Stimulated activated CD4-positive, alpha-beta T cell treated with anti-CD3 and anti-CD28 coated beads, Interleukin-1b, Interleukin-23, amount 100 ng/mL, for 4 hours (primary cell): ENCODE data around the gene CEP112.

Experiments used
- DNase-seq, 2 donors: peaks; one replicate each; pipeline ENCODE4 v3.0.0-alpha.2; 2020; ENCODE audit warnings: low read depth in 2 of 2

Gene CEP112

GRCh38 chr17:65994114-65994513 lies 197.8 kb downstream of the CEP112 start:
- no peak for DNase-seq

- DNase-seq: no peak
These were observed 201.3 kb downstream of the CEP112 start for GRCh38 chr17:65990593-65990992.

- DNase-seq: no peak
These were observed 203.5 kb downstream of the CEP112 start for GRCh38 chr17:65988451-65988850.

GRCh38 chr17:65987988-65988387 lies 203.9 kb downstream of the CEP112 start:
- DNase-seq: no peak

GRCh38 chr17:65985571-65985970 lies 206.4 kb downstream of the CEP112 start:
- DNase-seq: no peak

GRCh38 chr17:65984299-65984698 lies 207.6 kb downstream of the CEP112 start:
- no peak for DNase-seq

- DNase-seq: no peak
These were observed 213.1 kb downstream of the CEP112 start for GRCh38 chr17:65978871-65979270.

- DNase-seq: no peak
These were observed 214.9 kb downstream of the CEP112 start for GRCh38 chr17:65977041-65977440.

- no peak for DNase-seq
These were observed 216.1 kb downstream of the CEP112 start for GRCh38 chr17:65975878-65976277.

GRCh38 chr17:65973237-65973636 lies 218.7 kb downstream of the CEP112 start:
- no peak for DNase-seq

GRCh38 chr17:65967372-65967771 lies 224.6 kb downstream of the CEP112 start:
- DNase-seq: no peak

GRCh38 chr17:65966072-65966695 lies 225.7 kb downstream of the CEP112 start:
- DNase-seq: no peak

GRCh38 chr17:65963179-65963578 lies 228.8 kb downstream of the CEP112 start:
- DNase-seq: no peak

- no peak for DNase-seq
These were observed 232.3 kb downstream of the CEP112 start for GRCh38 chr17:65959630-65960029.

- DNase-seq: no peak
These were observed 235.1 kb downstream of the CEP112 start for GRCh38 chr17:65956814-65957213.

- no peak for DNase-seq
These were observed 237.8 kb downstream of the CEP112 start for GRCh38 chr17:65954148-65954449.

- no peak for DNase-seq
These were observed 238.4 kb downstream of the CEP112 start for GRCh38 chr17:65953316-65954147.

GRCh38 chr17:65952586-65952985 lies 239.3 kb downstream of the CEP112 start:
- no peak for DNase-seq

- DNase-seq: no peak
These were observed 239.9 kb downstream of the CEP112 start for GRCh38 chr17:65952015-65952414.

- no peak for DNase-seq
These were observed 244.1 kb downstream of the CEP112 start for GRCh38 chr17:65947831-65948230.

- no peak for DNase-seq
These were observed 249.3 kb downstream of the CEP112 start for GRCh38 chr17:65942592-65942991.

- no peak for DNase-seq
These were observed 250.5 kb downstream of the CEP112 start for GRCh38 chr17:65941356-65941899.

- DNase-seq: no peak
These were observed 255.9 kb downstream of the CEP112 start for GRCh38 chr17:65936013-65936412.
